ENCODE results near the gene BBS9.
A peak's percentile ranks its signal among the peaks of the same experiment; 100 is the strongest.
"Not testable (repeated sequence)": the region's sequence is repeated elsewhere in the genome, so short reads cannot be mapped to it uniquely, and the experiment has no call there.

The BBS9 gene

GRCh38 chr7:33128990-33129805 is at the start of gene BBS9:
BBS9 (plus strand) TSS chr7:33129564; CDS start chr7:33146253, 16,689 bp downstream.
- peak; percentile 75 to 87 (median 84) for DNase-seq

- DNase-seq: no peak
Measured at GRCh38 chr7:33079763-33080690, 49.3 kb upstream of the BBS9 start.

- no peak for DNase-seq
Measured at GRCh38 chr7:33087356-33087755, 42.0 kb upstream of the BBS9 start.

- no peak for DNase-seq
Measured at GRCh38 chr7:33087858-33088257, 41.5 kb upstream of the BBS9 start.

GRCh38 chr7:33089142-33089541 is 40.2 kb upstream of the BBS9 start:
- no peak for DNase-seq

GRCh38 chr7:33091111-33091531 is 38.2 kb upstream of the BBS9 start:
- no peak for DNase-seq

GRCh38 chr7:33091641-33092191 is 37.6 kb upstream of the BBS9 start:
- no peak for DNase-seq

GRCh38 chr7:33093266-33093665 is 36.1 kb upstream of the BBS9 start:
- no peak for DNase-seq

- not testable (repeated sequence) for DNase-seq
Measured at GRCh38 chr7:33094745-33095275, 34.6 kb upstream of the BBS9 start.

GRCh38 chr7:33099154-33099940 is 30.0 kb upstream of the BBS9 start:
- DNase-seq: no peak

- DNase-seq: no peak
Measured at GRCh38 chr7:33100770-33101169, 28.6 kb upstream of the BBS9 start.

GRCh38 chr7:33101906-33102305 is 27.5 kb upstream of the BBS9 start:
- no peak for DNase-seq

GRCh38 chr7:33107136-33108066 is 22.0 kb upstream of the BBS9 start:
- peak in 1 of 4 experiments; percentile 6 for DNase-seq

GRCh38 chr7:33108554-33109004 is 20.8 kb upstream of the BBS9 start:
- no peak for DNase-seq

GRCh38 chr7:33109005-33109757 is 20.2 kb upstream of the BBS9 start, which contains the start of gene RP9:
RP9 (minus strand) TSS chr7:33109404; CDS start chr7:33109372, 32 bp downstream.
- peak; percentile 25 to 72 (median 48) for DNase-seq

- DNase-seq: no peak
Measured at GRCh38 chr7:33109758-33110238, 19.6 kb upstream of the BBS9 start.

- DNase-seq: no peak
Measured at GRCh38 chr7:33111614-33112013, 17.8 kb upstream of the BBS9 start.

GRCh38 chr7:33114976-33115375 is 14.4 kb upstream of the BBS9 start:
- no peak for DNase-seq

- DNase-seq: no peak
Measured at GRCh38 chr7:33118383-33118782, 11.0 kb upstream of the BBS9 start.

- no peak for DNase-seq
Measured at GRCh38 chr7:33127085-33127484, 2.3 kb upstream of the BBS9 start.
